ENCODE data around the gene RNF32. TPM values are rescaled to one million over a fixed set of nuclear protein-coding genes. Genes with fewer than 3 reads are reported as not detected.

RNF32 gene
- total and polyA plus RNA-seq, 4 donors = 0.59 to 1.3 (median 0.72) TPM

DNA sequence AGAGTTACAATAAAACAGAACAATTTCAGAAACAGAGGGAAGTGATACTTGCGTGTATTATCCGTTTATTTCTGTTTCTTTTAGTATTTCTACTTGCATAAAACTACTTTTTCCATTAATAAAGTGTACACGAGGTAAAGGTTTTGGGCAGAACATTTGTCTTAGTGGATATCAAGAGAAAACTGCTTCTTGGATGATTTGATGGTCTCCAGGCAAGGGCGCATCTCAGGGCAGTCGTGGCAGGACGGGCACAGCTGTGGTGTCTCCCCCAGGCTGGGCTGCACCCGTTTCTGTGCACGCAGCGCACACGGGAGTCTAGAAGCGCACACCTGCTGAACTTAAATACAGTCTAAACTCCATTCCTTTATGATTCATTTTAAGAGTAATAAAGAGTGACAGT, 23.4 kb upstream of the RNF32 start (continued):
- TF ChIP-seq, protein P1, sequence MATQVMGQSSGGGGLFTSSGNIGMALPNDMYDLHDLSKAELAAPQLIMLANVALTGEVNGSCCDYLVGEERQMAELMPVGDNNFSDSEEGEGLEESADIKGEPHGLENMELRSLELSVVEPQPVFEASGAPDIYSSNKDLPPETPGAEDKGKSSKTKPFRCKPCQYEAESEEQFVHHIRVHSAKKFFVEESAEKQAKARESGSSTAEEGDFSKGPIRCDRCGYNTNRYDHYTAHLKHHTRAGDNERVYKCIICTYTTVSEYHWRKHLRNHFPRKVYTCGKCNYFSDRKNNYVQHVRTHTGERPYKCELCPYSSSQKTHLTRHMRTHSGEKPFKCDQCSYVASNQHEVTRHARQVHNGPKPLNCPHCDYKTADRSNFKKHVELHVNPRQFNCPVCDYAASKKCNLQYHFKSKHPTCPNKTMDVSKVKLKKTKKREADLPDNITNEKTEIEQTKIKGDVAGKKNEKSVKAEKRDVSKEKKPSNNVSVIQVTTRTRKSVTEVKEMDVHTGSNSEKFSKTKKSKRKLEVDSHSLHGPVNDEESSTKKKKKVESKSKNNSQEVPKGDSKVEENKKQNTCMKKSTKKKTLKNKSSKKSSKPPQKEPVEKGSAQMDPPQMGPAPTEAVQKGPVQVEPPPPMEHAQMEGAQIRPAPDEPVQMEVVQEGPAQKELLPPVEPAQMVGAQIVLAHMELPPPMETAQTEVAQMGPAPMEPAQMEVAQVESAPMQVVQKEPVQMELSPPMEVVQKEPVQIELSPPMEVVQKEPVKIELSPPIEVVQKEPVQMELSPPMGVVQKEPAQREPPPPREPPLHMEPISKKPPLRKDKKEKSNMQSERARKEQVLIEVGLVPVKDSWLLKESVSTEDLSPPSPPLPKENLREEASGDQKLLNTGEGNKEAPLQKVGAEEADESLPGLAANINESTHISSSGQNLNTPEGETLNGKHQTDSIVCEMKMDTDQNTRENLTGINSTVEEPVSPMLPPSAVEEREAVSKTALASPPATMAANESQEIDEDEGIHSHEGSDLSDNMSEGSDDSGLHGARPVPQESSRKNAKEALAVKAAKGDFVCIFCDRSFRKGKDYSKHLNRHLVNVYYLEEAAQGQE (IDR thresholded peaks at IDR 0.05) = no peak
- no peak for TF ChIP-seq YY1 (IDR thresholded peaks at IDR 0.05)

DNA sequence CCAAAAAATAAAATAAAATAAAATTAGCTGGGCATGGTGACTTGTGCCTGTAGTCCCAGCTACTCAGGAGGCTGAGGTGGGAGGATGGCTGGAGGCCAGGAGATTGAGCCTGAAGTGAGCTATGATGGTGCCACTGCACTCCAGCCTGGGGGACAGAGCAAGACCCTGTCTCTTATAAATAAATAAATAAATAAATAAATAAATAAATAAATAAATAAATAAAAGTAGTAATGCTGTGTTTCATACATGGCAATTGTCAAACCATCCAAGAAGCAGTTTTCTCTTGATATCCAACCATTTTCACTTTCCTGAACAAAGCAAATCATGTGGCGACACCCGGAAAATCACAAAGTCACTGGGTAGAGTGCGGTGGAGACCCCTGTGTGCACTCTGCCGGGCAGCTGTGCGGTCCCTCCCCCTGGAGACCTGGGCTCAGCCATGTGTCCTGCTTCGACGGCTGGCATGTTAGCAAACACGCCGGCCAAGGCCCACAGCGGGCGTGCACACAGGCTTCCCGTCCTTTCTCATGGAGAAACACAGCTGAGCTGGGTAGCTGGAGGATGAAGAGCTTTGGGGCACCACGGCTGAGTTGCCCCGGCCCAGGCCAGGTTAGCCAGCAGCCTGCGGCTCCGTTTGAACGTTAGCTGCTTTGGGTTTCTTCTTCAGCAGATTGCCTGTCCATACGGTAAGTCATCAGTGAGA, 22.3 kb upstream of the RNF32 start:
- 94% methylated on average over 18 of the region's 18 CpGs for WGBS
- peaks cover 8 to 34% (median 25%) of the 10 kb centered on the region in 4 donors for H3K4me1 ChIP-seq (ENCODE audit: control insufficient read depth in 4 of 4, insufficient read depth in 4 of 4, low read length in 3 of 4)
- no peak overlapping the region for H3K27ac ChIP-seq (ENCODE audit: low read depth in 1 of 2, low read length in 2 of 2)
- no peak for TF ChIP-seq NR2F2 (IDR thresholded peaks at IDR 0.05)
- H3K36me3 ChIP-seq (ENCODE audit: control insufficient read depth in 4 of 4, insufficient read depth in 3 of 4, low read depth in 1 of 4, low read length in 3 of 4) = no peaks in the 10 kb centered on the region
- H3K9me3 ChIP-seq (ENCODE audit: control insufficient read depth in 4 of 4, low read length in 3 of 4) = no peaks in the 10 kb centered on the region
- no peak overlapping the region for H3K4me3 ChIP-seq (ENCODE audit: low read depth in 1 of 3, low read length in 3 of 3)
- no peak overlapping the region for H3K9ac ChIP-seq (ENCODE audit: low read depth in 1 of 2, low read length in 2 of 2)
- H3K27me3 ChIP-seq (ENCODE audit: control insufficient read depth in 4 of 4, insufficient read depth in 4 of 4, low read length in 3 of 4) = no peaks in the 10 kb centered on the region
- no peak for DNase-seq (ENCODE audit: low spot score)

- 94% methylated on average over 14 of the region's 14 CpGs for WGBS
- no peaks in the 10 kb centered on the region for H3K27me3 ChIP-seq (ENCODE audit: control insufficient read depth in 4 of 4, insufficient read depth in 4 of 4, low read length in 3 of 4)
Measured at GRCh38 chr7:156618780-156619367, 21.7 kb upstream of the RNF32 start.

More at GRCh38 chr7:156618780-156619367, 21.7 kb upstream of the RNF32 start:
- H3K4me3 ChIP-seq (ENCODE audit: low read depth in 1 of 3, low read length in 3 of 3) = no peak overlapping the region
- H3K9me3 ChIP-seq (ENCODE audit: control insufficient read depth in 4 of 4, low read length in 3 of 4) = no peaks in the 10 kb centered on the region
- DNase-seq (ENCODE audit: low spot score) = no peak
- no peak overlapping the region for H3K27ac ChIP-seq (ENCODE audit: low read depth in 1 of 2, low read length in 2 of 2)
- no peaks in the 10 kb centered on the region for H3K36me3 ChIP-seq (ENCODE audit: control insufficient read depth in 4 of 4, insufficient read depth in 3 of 4, low read depth in 1 of 4, low read length in 3 of 4)
- H3K9ac ChIP-seq (ENCODE audit: low read depth in 1 of 2, low read length in 2 of 2) = no peak overlapping the region
- TF ChIP-seq, protein P2, sequence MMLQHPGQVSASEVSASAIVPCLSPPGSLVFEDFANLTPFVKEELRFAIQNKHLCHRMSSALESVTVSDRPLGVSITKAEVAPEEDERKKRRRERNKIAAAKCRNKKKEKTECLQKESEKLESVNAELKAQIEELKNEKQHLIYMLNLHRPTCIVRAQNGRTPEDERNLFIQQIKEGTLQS (IDR thresholded peaks at IDR 0.05) = no peak
- TF ChIP-seq JUND (IDR thresholded peaks at IDR 0.05) (no peak), FOXA2 (IDR thresholded peaks at IDR 0.05) (no peak), FOXA1 (IDR thresholded peaks at IDR 0.05) (no peak), TAF1 (conservative IDR thresholded peaks at IDR 0.05) (no peak), RXRA (IDR thresholded peaks at IDR 0.05) (no peak), RAD21 (IDR thresholded peaks at IDR 0.05) (no peak), SP1 (IDR thresholded peaks at IDR 0.05) (no peak), EGR1 (IDR thresholded peaks at IDR 0.05; ENCODE audit: low read depth in 2 of 2) (no peak), NR2F2 (IDR thresholded peaks at IDR 0.05) (no peak), GABPA (IDR thresholded peaks at IDR 0.05 in 1 of 2, conservative IDR thresholded peaks at IDR 0.05 in 1 of 2) (no peak), HNF4G (IDR thresholded peaks at IDR 0.05) (no peak), HNF4A (conservative IDR thresholded peaks at IDR 0.05) (no peak), CTCF (IDR thresholded peaks at IDR 0.05; ENCODE audit: low read depth, low read length, missing input control) (no peak), ZBTB33 (IDR thresholded peaks at IDR 0.05) (no peak), YY1 (IDR thresholded peaks at IDR 0.05) (no peak), MAX (IDR thresholded peaks at IDR 0.05) (no peak)
- TF ChIP-seq, protein P1 (IDR thresholded peaks at IDR 0.05) = no peak
- H3K4me1 ChIP-seq (ENCODE audit: control insufficient read depth in 4 of 4, insufficient read depth in 4 of 4, low read length in 3 of 4) = peaks cover 6 to 28% (median 22%) of the 10 kb centered on the region in 4 donors
